HCT116 (cell line): ENCODE results near the gene ATG10. TPM values are rescaled to one million over a fixed set of nuclear protein-coding genes. Genes with fewer than 3 reads are reported as not detected.

Experiments
- ATAC-seq: fragments of 200-7000 bp; cut with Tn5 transposase; 2 replicates; pipeline ENCODE4 v1.9.1; 2020; ENCODE audit warnings: mild to moderate bottlenecking, moderate library complexity
- BruUV-seq: library from RNA; stranded (reverse); fragments of 400-500 nt; replicated peaks from 2 replicates; lab custom pipeline; 2021; lab: Mats Ljungman, UMichigan
- CTCF ChIA-PET: fragments of 300-600 bp; sonication (Branson Sonifier 250); formaldehyde crosslinking; loops from one replicate; lab custom pipeline; 2021; ENCODE audit warnings: antibody characterized with exemption; lab: Charles Lee
- POLR2A ChIA-PET: fragments of 300-600, 350-600 bp; sonication (Branson Sonifier 250); formaldehyde crosslinking; loops from one replicate; lab custom pipeline; 2021; ENCODE audit warnings: antibody characterized with exemption; lab: Charles Lee
- RAD21 ChIA-PET, 2 experiments: fragments of 300-600 bp; sonication (Branson Sonifier 250); formaldehyde crosslinking; loops; one replicate each; lab custom pipeline; 2023; ENCODE audit warnings: low total read pairs in 2 of 2; ENCODE audit not compliant: uncharacterized antibody in 2 of 2, unreplicated experiment in 2 of 2, low non-redundant PET in 1 of 2; lab: Charles Lee
- DNase-seq: peaks from one replicate; pipeline ENCODE4 v3.0.0-alpha.2; 2010; ENCODE audit warnings: low read depth, low spot score
- H2AFZ ChIP-seq: fragments of 200-600 bp; shearing (Covaris generic), sonication (generic); 2 replicates; pipeline ENCODE4 v1.6.1; 2017; ENCODE audit warnings: low read depth, mixed run types, mixed read lengths, antibody characterized with exemption, low read length; ENCODE audit not compliant: poor library complexity, severe bottlenecking
- H3K27ac ChIP-seq: 2 replicates; pipeline ENCODE4 v1.5.1; 2012; ENCODE audit warnings: low read depth, low read length
- H3K27me3 ChIP-seq: fragments of 200-600 bp; sonication (generic); 2 replicates; pipeline ENCODE4 v1.6.1; 2016; ENCODE audit warnings: mixed run types, low read length, mixed read lengths; ENCODE audit not compliant: insufficient read depth
- H3K36me3 ChIP-seq, 2 experiments: fragments of 200-500 bp in 1 of 2; fragments of 200-600 bp in 1 of 2; sonication (Bioruptor generic) in 1 of 2; sonication (generic) in 1 of 2; 2 replicates each; pipeline versions ENCODE4 v1.5.1 to v1.6.1; 2014 to 2016; ENCODE audit warnings: low read length in 2 of 2, inconsistent platforms in 1 of 2, mixed read lengths in 1 of 2, mixed run types in 1 of 2; ENCODE audit not compliant: insufficient read depth in 2 of 2, control insufficient read depth in 1 of 2
- H3K4me1 ChIP-seq, 2 experiments: fragments of 200-600 bp in 1 of 2; sonication (generic) in 1 of 2; 2 replicates each; pipeline versions ENCODE4 v1.5.1 to v1.6.1; 2012 to 2017; ENCODE audit warnings: low read length in 2 of 2, inconsistent platforms in 1 of 2, mild to moderate bottlenecking in 1 of 2, mixed read lengths in 1 of 2, mixed run types in 1 of 2, moderate library complexity in 1 of 2; ENCODE audit not compliant: insufficient read depth in 2 of 2, control insufficient read depth in 1 of 2
- H3K4me2 ChIP-seq: fragments of 200-600 bp; sonication (generic); 2 replicates; pipeline ENCODE4 v1.6.1; 2017; ENCODE audit warnings: mixed run types, low read length, mixed read lengths
- H3K4me3 ChIP-seq, 2 experiments: fragments of 200-600 bp in 1 of 2; sonication (generic) in 1 of 2; replicated peaks in 1 of 2; 2 replicates each; pipeline ENCODE4 v1.5.1; 2011 to 2016; ENCODE audit warnings: low read length in 2 of 2, control low read depth in 1 of 2, low read depth in 1 of 2, mild to moderate bottlenecking in 1 of 2, mixed read lengths in 1 of 2, mixed run types in 1 of 2
- H3K79me2 ChIP-seq: fragments of 200-600 bp; sonication (generic); 2 replicates; pipeline ENCODE4 v1.6.1; 2017; ENCODE audit warnings: mild to moderate bottlenecking, mixed run types, low read length, moderate library complexity, mixed read lengths; ENCODE audit not compliant: insufficient read depth
- H3K9ac ChIP-seq: fragments of 200-600 bp; sonication (generic); 2 replicates; pipeline ENCODE4 v1.6.1; 2016; ENCODE audit warnings: low read length, mixed read lengths
- H3K9me2 ChIP-seq: fragments of 200-600 bp; sonication (generic), shearing (Covaris generic); 2 replicates; pipeline ENCODE4 v1.6.1; 2017; ENCODE audit warnings: mixed run types, mild to moderate bottlenecking, moderate library complexity; ENCODE audit not compliant: insufficient read depth
- H3K9me3 ChIP-seq, 2 experiments: fragments of 200-500 bp in 1 of 2; fragments of 200-600 bp in 1 of 2; sonication (Bioruptor generic) in 1 of 2; sonication (generic) in 1 of 2; 2 replicates each; pipeline ENCODE4 v1.6.1; 2014 to 2017; ENCODE audit warnings: low read length in 2 of 2, mixed read lengths in 2 of 2, inconsistent platforms in 1 of 2, low read depth in 1 of 2, mild to moderate bottlenecking in 1 of 2, mixed run types in 1 of 2, moderate library complexity in 1 of 2; ENCODE audit not compliant: control insufficient read depth in 1 of 2, insufficient read depth in 1 of 2
- H4K20me1 ChIP-seq: fragments of 200-600 bp; sonication (generic), shearing (Covaris generic); 2 replicates; pipeline ENCODE4 v1.6.1; 2017; ENCODE audit warnings: mixed run types, mild to moderate bottlenecking, moderate library complexity; ENCODE audit not compliant: insufficient read depth
- CBX3 ChIP-seq: IDR thresholded peaks from 2 replicates; pipeline ENCODE4 v1.6.1; 2012; ENCODE audit warnings: low read depth
- POLR2A ChIP-seq: IDR thresholded peaks from 2 replicates; pipeline ENCODE4 v1.7.0; 2011; ENCODE audit warnings: borderline replicate concordance; ENCODE audit not compliant: insufficient read depth, insufficient read length; ENCODE audit errors: extremely low read depth
- RAD21 ChIP-seq: IDR thresholded peaks from 2 replicates; pipeline ENCODE4 v1.6.1; 2012; ENCODE audit warnings: low read depth, mild to moderate bottlenecking
- TCF7L2 ChIP-seq: IDR thresholded peaks from 2 replicates; pipeline ENCODE4 v1.7.0; 2011; ENCODE audit warnings: borderline replicate concordance, inconsistent platforms; ENCODE audit not compliant: insufficient read depth, insufficient read length; ENCODE audit errors: extremely low read depth
- ZFX ChIP-seq: fragments of 450-650 bp; IDR thresholded peaks from 2 replicates; pipeline ENCODE4 v1.6.1; 2017
- intact Hi-C: fragments of 100-400 bp; cut with micrococcal nuclease; formaldehyde crosslinking; loops from 2 replicates; pipeline ENCODE4 v1.10.0; 2022
- total RNA-seq: library from RNA; stranded (reverse); gene quantifications from one replicate; pipeline ENCODE4 v1.2.1, GENCODE V29; 2021; ENCODE audit not compliant: unreplicated experiment
- TF ChIP-seq, protein P1 (sequence below): IDR thresholded peaks from 2 replicates; pipeline ENCODE4 v1.6.1; 2012; ENCODE audit warnings: low read depth
- TF ChIP-seq, protein P2 (sequence below): IDR thresholded peaks from 2 replicates; pipeline ENCODE4 v1.6.1; 2012
- TF ChIP-seq, protein P3 (sequence below), 3 experiments: fragments of 200-600 bp in 1 of 3; sonication (generic) in 1 of 3; IDR thresholded peaks in 2 of 3; conservative IDR thresholded peaks in 1 of 3; 2 replicates each; pipeline ENCODE4 v1.5.1; 2012 to 2017; ENCODE audit warnings: low read depth in 2 of 3, low read length in 2 of 3, antibody characterized with exemption in 1 of 3, borderline replicate concordance in 1 of 3, control low read depth in 1 of 3, mild to moderate bottlenecking in 1 of 3, mixed read lengths in 1 of 3, mixed run types in 1 of 3, moderate library complexity in 1 of 3; ENCODE audit not compliant: insufficient read depth in 1 of 3

The ATG10 gene
- total RNA-seq, 1 experiment from 2014 or later, result 9.4 TPM

DNA sequence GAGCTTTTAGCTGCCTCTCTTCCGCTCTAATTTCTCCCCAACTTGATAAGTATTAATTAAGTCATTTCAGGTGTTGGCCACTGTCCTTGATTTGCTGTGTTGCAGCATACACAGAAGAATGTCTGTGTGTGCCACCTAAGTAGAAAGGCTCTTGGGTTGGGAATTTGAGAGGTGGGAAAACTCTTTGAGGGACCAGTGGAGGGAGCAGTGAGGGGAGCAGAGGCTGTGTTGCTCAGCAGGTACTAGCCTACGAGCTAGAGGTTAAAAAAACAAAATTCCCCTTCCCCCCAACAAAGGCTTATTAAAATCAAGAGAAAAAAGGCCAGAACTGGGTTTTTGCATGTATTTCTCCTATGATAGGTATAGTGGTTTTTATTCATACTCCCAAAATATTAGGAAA, 285.4 kb downstream of the ATG10 start:
- ATAC-seq, result no peak
- intact Hi-C loops, result no loop called here
- H3K36me3 ChIP-seq, result no peaks in the 10 kb centered on the region

More for the DNA sequence above, 285.4 kb downstream of the ATG10 start:
- no peak overlapping the region for H3K4me3 ChIP-seq
- TF ChIP-seq CBX3 (no peak), ZFX (no peak), RAD21 (no peak), POLR2A (no peak), TCF7L2 (no peak)
- TF ChIP-seq, protein P1, sequence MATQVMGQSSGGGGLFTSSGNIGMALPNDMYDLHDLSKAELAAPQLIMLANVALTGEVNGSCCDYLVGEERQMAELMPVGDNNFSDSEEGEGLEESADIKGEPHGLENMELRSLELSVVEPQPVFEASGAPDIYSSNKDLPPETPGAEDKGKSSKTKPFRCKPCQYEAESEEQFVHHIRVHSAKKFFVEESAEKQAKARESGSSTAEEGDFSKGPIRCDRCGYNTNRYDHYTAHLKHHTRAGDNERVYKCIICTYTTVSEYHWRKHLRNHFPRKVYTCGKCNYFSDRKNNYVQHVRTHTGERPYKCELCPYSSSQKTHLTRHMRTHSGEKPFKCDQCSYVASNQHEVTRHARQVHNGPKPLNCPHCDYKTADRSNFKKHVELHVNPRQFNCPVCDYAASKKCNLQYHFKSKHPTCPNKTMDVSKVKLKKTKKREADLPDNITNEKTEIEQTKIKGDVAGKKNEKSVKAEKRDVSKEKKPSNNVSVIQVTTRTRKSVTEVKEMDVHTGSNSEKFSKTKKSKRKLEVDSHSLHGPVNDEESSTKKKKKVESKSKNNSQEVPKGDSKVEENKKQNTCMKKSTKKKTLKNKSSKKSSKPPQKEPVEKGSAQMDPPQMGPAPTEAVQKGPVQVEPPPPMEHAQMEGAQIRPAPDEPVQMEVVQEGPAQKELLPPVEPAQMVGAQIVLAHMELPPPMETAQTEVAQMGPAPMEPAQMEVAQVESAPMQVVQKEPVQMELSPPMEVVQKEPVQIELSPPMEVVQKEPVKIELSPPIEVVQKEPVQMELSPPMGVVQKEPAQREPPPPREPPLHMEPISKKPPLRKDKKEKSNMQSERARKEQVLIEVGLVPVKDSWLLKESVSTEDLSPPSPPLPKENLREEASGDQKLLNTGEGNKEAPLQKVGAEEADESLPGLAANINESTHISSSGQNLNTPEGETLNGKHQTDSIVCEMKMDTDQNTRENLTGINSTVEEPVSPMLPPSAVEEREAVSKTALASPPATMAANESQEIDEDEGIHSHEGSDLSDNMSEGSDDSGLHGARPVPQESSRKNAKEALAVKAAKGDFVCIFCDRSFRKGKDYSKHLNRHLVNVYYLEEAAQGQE, result no peak
- TF ChIP-seq, protein P2, sequence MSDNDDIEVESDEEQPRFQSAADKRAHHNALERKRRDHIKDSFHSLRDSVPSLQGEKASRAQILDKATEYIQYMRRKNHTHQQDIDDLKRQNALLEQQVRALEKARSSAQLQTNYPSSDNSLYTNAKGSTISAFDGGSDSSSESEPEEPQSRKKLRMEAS, result no peak
- TF ChIP-seq, protein P3, sequence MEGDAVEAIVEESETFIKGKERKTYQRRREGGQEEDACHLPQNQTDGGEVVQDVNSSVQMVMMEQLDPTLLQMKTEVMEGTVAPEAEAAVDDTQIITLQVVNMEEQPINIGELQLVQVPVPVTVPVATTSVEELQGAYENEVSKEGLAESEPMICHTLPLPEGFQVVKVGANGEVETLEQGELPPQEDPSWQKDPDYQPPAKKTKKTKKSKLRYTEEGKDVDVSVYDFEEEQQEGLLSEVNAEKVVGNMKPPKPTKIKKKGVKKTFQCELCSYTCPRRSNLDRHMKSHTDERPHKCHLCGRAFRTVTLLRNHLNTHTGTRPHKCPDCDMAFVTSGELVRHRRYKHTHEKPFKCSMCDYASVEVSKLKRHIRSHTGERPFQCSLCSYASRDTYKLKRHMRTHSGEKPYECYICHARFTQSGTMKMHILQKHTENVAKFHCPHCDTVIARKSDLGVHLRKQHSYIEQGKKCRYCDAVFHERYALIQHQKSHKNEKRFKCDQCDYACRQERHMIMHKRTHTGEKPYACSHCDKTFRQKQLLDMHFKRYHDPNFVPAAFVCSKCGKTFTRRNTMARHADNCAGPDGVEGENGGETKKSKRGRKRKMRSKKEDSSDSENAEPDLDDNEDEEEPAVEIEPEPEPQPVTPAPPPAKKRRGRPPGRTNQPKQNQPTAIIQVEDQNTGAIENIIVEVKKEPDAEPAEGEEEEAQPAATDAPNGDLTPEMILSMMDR (IDR thresholded peaks at IDR 0.05 in 2 of 3, conservative IDR thresholded peaks at IDR 0.05 in 1 of 3; ENCODE audit: borderline replicate concordance in 1 of 3, insufficient read depth in 1 of 3, low read depth in 2 of 3, low read length in 2 of 3), result no peak
- H3K4me1 ChIP-seq, result no peaks in the 10 kb centered on the region
- POLR2A ChIA-PET, result interaction anchor here (1.1 kb wide), 1 partner anchor 21 kb away, joined by 3 read pairs; the partner anchor contains the start of gene RPS23
- no peak for DNase-seq
- H3K9ac ChIP-seq, result no peak overlapping the region
- no peak overlapping the region for H3K4me2 ChIP-seq
- no peaks in the 10 kb centered on the region for H3K9me2 ChIP-seq
- CTCF ChIA-PET, result no interaction called here
- BruUV-seq, result no TSS peak
- H3K9me3 ChIP-seq, result no peaks in the 10 kb centered on the region
- H2AFZ ChIP-seq, result no peak overlapping the region
- RAD21 ChIA-PET, result no interaction called here
- no peaks in the 10 kb centered on the region for H4K20me1 ChIP-seq
- H3K27me3 ChIP-seq, result no peaks in the 10 kb centered on the region
- H3K27ac ChIP-seq, result no peak overlapping the region
- no peaks in the 10 kb centered on the region for H3K79me2 ChIP-seq
